NCI-H2196 (cell line): ENCODE measurements around the gene RASGRF1.

Source experiments
- DNase-seq: peaks from one replicate; lab custom pipeline; 2025; ENCODE audit not compliant: unreplicated experiment; lab: John Stamatoyannopoulos, UW

RASGRF1 gene

DNA sequence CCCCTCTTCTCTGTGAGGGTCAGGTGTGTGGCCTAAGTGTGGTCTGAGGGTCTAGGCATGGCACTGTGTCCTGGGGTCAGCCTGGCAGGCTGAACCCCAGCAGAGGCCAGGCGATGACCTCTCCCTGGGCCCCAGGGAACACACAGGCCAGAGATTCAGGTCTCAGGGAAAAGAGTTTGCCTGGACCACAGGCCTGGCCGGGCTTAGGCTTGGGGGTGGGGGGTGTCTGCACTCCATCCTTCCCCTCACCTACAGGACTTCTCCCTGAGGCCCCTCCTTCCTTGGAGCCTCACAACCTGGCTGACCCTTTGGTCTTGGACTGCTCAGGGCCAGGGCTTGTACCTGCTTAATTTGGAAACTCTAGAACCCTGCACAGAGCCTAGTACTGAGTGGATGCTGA lies 21.8 kb downstream of the RASGRF1 start:
- DNase-seq = no peak

DNA sequence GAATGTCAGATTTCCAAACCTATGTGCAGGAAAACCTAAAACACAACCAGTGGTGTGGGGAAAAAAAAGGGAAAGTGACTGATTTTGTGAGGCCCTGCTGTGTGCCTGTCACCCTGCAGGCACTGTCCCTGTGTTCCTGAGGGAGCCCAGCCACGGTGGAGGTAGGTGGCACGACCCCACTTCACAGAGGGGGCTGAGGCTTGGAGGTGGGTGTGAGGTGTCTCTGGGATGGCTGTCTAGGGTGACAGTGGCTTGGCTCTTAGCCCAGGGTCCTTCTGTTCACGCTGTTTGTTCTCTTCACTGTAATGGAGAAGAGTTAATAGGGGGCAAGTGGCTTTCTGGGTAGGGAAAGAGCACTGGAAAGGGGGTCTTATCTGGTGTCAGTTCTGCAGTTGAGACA lies 22.6 kb downstream of the RASGRF1 start:
- DNase-seq = no peak

DNA sequence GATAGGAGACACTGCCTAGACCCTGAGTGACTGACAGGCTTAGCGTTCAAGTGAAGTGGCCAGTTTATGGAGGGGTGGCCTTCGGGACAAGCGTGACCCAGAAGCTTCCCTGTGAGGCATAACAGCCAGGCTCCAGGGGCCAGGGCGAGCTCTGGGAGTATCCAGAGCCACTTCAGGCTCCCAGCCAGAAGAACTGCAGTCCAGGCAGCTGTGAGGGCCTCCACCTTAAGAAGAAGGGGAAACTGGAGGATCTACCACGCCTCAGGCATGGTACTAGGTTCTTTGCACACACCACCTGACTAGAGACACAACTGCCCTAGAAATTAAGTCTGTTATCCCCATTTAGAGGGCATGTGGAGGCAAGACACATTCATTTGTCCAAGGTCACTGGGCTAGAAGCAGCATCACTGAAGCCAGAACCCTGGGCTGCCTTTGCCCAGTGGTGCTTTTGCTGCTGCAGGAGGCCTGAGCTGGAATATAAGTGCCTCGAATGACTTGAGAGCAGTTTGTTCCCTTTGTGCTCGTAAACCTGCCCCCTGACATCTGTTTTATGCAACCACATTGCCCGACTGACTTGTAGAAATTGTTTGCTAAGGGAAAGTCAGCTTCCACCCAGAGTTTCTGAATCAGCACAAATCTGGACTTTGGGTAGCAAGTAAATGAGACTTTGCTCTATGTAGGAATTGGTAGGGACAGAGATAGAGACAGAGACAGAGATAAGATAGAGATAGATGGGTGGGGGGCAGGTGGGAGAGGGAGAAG lies 23.3 kb downstream of the RASGRF1 start:
- no peak for DNase-seq

DNA sequence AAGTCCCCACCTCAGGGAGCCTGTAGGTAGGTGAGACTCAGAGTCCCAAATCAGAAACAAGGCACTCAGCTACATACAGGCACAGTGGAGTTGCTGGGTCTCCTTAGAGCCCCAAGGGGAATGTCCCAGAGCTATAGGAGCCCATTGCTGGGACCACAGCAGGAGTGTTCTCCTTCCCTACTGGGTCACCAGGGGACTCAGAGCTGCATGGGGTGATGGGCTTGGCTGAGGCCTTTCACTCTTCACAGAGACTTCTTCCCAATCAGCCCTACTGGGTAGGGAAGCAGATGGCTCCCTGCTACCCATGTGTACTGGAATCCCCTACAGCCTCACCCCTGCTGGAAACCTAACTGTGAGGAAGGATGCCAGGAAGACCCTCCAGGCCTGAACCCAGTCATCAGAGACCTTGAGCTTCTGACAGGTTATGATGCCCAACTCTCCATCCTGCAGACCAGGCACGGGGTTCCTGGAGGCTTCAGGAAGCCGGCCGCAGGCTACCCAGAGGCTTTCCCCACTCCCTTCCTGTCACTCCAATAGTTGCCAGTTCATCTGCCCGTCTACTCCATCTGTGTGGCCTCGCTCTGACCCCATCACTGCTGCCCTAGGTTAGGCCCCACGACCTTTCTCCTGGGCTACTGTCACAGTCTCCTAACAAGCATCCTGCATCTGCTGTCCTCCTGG lies 24.0 kb downstream of the RASGRF1 start:
- DNase-seq = no peak

DNA sequence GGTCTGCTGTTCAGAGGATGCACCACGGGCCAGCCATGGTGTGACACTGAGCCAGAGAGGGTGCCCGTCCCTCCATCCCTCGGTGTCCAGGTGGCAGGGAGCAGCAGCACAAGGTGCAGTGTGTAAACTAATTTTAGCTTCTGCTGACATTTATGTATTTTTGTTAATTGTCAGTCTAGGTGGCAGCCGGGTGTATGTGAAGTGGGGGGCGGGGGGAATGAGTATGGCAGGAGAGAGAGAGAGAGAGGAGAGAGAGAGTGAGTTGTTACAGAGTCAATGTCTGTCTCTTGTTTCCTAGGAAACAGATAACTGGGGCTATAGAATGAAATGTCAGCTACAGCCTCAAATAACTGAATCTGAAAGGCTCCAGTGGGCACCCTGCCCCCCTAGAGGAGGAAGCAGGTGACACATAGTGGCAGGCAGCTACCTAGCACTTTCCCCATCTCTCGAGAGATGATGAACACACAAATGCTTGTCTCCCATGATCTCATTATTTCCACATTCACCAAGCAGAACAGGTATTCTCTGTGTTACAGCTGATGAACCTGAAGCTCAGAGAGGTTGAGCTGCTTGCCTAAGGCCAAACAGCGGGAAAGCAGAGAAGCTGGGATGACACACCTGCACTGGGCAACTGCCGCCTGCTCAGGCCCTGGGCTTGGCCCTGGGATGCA lies 24.7 kb downstream of the RASGRF1 start:
- no peak for DNase-seq

DNA sequence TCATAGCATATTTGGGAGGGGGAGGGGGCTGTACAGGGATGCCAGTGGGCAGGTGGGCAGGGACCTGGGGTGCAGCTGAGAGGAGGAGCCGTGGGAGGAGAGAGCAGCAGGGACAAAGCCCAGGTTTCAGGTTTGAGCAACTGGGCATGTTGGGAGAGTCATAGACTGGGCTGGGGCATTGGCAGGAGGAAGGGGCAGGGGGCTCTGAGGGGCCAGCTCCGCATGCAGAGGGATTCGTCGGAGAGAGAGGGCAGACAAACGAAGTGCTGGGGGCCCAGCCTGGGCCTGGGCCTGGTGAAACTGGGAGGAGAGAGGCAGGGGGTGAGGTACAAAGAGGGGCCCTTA lies 25.2 kb downstream of the RASGRF1 start:
- DNase-seq = no peak

DNA sequence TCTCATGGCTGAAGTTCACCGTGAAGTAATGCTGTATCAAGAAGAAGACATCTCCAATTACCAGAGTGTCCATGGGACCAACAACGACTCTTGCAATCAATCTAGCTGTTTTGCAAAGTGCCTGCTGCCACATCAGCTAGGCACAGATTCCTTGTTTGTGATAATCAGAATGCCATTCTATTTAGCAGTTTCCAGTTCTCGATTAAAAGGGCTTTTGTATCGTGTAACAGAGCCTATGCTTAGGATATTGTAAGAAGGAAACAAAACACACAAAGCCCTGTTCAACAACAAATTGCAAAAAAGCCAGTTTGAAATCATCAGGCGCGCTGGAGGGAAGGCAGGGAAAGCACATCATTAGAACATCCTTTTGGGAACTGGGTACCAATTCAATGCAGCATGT lies 26.1 kb downstream of the RASGRF1 start:
- no peak for DNase-seq

DNA sequence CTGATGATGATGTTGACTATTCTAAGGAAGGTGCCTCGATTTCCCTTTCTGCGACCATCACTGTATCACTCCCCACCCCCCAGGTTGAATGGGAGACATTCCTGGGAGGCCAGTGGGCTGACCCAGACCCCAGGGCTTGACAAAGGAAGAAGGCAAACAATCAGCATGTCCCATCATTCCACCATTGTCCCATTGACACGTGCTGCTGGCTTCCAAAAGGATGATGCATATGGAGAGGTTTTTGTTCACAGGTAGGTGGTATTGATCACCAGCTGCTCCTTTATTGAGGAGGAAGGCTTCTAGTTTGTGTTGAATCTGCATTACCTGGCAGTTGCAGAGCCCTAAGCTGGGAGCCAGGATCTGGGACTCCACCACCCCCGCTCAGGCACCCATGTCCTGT lies 30.4 kb downstream of the RASGRF1 start:
- no peak for DNase-seq

DNA sequence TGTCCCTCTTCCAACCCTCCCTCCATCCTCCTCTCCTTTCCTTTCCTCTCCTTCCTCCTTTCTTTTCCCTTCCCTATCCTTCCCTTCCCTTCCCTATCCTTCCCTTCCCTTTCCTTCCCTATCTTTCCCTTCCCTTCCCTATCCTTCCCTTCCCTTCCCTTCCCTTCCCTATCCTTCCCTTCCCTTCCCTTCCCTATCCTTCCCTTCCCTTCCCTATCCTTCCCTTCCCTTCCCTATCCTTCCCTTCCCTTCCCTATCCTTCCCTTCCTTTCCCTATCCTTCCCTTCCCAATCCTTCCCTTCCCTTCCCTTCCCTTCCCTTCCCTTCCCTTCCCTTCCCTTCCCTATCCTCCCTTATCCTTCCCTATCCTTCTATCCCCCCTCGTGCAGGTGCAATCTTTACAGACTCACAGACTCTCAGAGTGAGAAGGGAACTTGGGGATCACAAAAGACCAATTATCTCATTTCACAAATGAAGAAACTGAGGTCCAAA lies 31.5 kb downstream of the RASGRF1 start:
- DNase-seq = no peak

DNA sequence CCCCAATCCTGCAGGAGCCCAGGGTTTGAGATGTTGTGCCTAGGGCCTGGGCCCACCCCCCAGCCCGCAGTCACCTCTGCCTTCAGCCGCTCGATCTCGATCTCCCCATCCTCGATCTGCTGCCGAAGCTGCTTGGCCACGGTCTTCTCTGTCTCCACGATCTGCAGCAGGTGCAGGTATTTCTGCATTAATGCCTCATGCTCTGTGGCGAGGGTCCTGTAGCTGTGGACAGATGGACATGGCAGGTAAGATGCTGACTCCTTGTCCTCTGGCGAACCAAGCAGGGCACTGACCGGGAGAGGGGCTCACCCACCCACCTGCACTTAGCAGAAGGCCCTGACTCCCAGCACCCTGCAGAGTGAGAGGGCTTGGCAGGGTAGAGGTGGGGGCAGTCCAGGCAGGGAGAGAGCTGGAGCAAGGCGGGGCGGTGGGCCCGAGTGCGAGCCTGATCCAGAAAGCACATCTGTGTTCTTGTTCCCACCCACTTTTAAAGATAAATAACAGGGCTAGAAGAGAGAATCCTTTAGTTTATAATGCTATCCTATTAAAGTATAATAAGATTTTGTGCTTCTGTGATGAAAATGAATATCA lies 32.2 kb downstream of the RASGRF1 start:
- no peak for DNase-seq

DNA sequence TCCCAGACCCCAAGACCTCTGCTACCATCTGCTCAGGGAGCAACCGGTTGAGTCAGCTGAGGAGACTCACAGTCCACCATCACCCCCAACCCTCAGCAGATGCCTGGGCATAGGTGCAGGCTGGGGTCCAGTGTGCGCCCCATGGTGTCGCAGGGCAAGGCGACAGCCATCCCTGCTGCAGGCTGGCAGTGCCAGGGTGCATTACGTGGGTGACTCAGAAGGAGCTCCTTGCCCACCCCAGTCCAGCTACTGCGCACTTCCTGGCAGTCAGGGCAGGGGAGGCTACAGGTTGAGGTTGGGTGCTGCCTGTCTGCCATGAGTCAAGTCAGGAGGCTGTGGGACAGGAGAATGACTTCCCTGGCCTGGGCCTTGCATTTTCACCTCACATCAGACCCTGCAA lies 33.5 kb downstream of the RASGRF1 start:
- no peak for DNase-seq

DNA sequence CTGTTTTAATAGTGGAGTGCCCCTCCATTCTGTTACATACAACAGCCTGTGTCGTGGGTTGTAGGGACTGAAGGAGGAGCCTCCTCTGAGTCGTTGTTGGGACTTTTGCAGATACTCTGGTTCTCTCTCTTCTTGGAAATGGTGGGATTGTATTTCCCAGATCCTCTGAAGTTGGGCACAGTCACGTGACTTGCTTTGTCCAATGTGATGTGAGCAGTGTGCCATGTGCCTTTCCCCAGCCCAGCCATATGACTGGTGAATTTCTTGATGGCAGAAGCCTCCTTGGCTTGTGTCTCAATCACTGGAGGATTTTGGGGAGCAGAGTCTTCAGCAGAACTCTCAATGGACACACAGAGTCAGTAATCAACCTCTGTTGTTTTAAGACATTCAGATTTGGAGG lies 36.2 kb downstream of the RASGRF1 start:
- DNase-seq = no peak

DNA sequence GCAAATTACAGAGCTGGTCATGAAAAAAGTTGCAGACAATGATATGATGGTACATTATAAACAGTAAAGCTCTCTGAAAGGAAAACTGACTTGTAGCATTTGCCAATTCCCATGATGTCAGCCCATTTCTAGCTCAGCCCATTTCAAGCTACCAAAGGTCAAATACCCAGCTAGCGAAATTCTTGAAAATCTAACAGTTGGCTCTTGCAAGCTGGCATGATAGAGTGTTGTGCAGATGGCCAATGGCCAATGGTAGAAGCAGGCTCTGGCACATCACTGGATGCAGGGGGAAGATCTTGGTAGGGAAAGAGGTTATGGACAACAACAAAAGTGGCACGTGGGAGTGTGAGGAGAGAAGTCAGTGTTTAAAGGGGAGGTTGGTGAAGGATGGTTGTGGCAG lies 36.7 kb downstream of the RASGRF1 start:
- DNase-seq = no peak

DNA sequence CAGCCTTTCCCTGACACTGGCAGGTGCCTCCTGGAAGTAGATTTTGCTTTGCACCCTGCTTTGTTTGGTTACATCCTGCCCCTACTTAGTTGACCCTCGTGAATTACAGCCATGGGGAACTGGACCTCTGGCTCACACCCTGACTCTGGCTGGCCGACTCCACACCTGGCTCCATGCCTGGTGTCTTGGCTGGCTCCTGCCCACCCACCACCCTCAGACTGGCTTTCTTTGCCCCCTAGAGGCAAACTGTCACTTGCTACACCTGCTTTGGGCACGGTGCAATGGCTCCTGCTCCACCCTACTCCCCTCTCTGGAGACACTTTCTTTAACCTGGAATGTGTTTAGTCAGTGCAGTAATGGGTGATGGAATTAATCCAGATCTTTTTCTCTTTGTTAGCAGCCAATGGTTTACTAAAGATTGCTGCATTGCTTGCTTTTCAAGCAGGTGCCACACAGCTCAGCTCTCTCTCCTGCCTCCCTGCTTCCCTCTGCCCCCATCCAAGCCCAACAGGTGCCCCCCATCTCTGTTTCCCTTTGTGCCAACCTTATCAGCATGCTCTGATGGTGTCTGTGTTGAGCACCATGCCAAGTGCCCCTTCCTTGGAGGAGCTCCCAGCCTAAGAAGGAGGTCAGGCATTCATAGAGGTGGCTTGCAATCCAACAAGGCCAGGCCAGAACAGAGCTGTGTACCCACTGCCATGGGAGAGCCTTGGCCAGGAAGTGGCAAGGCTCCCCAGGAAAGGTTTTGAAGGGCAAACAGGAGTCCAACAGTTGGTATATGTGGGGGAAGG lies 38.4 kb downstream of the RASGRF1 start:
- no peak for DNase-seq

DNA sequence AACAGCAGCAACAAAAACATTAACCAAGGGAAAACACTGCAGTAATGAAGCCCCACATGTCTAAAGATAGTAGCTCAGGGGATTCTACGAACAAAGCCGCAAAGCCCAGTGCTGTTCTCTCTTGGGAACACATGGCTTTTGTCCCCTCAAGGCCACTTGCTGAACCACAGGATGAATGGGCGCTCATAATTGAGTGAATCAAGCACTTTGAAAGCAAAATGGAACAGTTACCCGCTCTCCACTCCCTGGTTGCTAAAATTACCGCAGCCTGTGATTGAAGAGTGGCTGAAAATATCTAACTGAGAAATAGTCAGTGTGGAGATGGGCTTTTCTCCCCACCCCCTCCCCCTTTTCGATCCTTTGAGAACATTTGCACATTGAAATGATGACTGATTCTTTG lies 39.6 kb downstream of the RASGRF1 start:
- DNase-seq = no peak

DNA sequence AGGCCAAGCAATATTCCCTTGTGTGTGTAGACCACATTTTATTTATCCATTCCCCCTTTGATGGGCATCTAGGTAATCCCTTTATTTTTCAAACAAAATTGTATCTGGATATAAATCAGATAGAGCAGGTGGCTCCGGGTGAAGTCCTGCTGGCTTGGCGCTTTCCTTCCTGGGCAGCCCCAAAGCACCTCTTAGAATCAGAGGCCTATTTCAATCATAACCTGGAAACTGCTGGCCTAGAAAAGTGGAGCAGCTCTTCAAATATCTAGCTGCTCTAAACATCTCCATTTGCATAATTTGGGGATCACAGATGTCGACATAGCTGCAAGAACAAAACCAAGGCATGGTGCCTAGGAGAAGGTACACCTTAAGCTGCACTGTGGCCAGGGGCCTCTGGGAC lies 40.2 kb downstream of the RASGRF1 start:
- DNase-seq = no peak

DNA sequence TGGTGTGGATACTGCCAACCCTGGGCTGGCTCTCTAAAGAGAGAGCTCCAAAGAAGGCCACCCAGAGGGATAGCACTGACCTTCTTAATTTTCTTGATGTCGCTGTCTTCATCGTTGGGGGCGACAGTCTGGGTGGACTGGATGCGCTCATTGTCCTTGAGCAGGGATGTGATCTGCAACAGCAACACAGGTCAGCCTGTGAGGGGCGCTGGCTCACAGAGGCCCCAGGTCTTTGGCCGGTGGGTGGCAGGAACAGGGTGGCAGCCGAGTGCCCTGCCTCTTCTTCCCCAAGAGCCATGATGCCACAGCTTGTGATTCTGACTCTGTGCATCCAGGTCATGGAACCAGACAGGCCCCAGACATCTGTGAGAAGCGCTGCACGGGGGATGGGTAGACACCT lies 41.2 kb downstream of the RASGRF1 start:
- DNase-seq = no peak

DNA sequence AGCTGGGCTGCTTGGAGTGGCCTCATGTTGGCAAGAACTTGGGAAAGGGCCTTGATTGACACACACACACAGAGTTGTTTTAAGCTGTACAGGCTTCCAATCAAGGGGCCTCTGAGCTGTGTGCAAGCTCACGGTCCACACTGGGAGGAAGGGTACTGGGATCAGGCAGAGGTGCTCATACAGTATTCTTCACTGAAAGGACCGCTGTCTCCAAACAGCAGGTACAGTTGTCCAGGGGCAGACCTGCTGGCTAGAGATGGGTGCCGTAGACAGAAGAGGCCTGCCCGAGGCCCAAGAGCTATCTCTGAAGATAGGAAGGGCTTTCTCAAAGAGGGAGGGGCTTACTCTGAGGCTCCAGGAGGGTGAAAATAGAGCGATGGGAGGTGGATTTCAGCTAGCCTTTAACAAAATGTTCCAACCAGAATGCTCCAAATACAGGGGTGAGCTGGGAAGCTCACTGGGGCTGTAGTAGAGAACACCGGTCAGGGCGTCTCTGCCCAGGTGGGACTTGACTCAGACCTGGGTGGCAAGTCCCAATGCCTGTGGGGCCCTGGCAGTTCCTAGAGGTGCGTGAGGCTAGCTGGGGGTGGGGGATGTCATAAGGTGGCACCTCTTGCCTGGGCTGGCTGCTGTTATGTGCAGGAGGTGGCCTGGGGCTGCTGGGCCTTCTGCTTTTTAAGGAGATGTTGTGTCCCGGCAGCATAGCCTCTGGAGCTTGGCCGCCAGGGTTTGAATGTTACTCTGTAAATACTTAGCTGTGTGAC lies 42.7 kb downstream of the RASGRF1 start:
- DNase-seq = no peak

DNA sequence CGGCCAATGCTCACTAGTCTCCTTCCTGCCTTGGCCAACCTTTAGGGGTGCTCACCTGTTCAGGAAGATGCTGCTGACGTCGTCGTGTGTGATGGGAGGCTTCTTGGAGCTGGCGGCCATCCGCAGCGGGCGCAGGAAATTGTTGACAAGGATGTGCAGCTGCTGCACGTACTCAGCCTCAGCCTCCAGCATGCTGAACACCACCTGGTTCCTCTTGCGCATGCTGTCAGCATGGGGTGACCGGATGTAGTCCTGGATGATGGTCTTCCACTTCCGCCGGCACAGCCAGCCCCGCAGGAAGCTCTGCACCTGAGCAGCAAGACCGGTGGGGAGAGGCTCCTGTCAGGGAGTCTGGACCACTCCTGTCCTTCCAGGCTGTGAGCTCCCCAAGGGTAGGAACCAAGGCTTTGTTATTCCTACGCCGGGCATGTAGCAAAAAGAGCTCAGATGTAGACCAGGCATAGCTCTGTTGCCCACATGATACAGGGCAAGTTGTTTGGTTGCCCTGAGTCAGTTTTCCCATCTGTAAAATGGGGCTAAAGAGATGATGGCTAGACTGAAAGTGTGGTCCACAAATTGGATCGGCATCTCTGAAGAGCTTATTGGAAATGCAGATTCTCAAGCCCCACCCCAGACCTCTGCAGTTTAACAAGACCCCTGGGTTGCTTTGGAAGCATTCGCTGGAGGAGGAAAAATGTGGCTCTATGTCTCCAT lies 43.7 kb downstream of the RASGRF1 start:
- DNase-seq = no peak

DNA sequence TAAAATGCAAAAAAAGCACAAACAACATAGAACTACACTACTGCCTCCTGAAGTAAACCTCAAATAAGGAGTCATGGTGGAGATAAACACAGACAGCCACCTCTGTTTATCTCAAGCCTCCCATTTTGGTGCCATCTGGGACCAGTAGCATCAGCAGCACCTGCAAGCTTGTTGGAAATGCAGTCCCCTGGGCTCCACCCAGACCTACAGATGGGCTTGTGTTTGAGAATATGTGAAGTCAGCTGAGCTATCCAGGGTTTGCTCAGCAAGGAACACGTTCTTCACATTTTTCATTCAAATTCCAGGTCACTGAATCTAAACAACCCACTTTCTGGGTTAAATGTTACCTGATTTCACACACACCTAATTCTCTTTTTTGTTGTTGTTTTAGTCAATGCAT lies 45.5 kb downstream of the RASGRF1 start:
- DNase-seq = no peak
